Mammary epithelial cell (primary cell): Measurements from ENCODE around the gene SCAPER.

ENCODE experiments used
- EZH2 ChIP-seq: IDR thresholded peaks from 2 replicates; pipeline ENCODE4 v1.6.1; 2012; ENCODE audit warnings: low read length, inconsistent platforms, borderline replicate concordance
- TF ChIP-seq, protein P1 (sequence below), 2 donors: IDR thresholded peaks in 1 of 2; conservative IDR thresholded peaks in 1 of 2; 2 replicates each; pipeline ENCODE4 v1.5.1; 2011 to 2012; ENCODE audit warnings: inconsistent platforms in 2 of 2, low read length in 2 of 2, mild to moderate bottlenecking in 2 of 2, control low read depth in 1 of 2, low read depth in 1 of 2; ENCODE audit not compliant: insufficient read depth in 1 of 2; ENCODE audit errors: extremely low read depth in 1 of 2

DNA sequence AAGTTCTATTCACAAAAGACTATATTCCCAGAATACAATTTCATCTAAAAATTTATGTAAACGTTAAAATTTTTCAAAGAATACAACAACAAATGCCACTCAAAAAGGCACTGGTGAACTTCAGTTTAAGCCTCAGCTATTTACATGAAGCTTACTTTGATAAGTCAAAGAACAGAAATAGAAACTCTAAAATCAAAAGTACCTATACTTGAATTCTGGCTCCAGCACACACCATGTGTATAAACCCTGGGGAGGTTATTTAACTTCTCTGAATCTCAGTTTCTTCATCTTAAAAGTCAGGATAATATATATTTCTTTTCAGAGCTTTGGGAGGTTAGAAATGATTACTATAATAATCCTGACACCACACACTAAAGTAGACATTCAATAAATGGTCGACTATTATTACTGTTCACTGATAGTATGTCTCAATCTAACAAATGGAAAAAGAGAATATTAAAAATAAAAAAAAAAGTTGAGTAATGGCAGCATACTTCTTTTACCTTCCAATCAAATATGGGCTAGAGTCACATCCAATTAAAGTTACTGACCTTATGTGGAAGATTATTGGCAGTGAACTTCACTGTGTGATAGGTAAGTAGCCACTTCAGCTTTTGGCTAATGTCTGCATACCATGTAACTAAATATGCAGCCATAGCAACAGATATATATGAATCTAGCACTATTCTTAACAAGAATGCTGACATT is 320.1 kb downstream of the SCAPER start:
- TF ChIP-seq EZH2 = no peak
- TF ChIP-seq, protein P1, sequence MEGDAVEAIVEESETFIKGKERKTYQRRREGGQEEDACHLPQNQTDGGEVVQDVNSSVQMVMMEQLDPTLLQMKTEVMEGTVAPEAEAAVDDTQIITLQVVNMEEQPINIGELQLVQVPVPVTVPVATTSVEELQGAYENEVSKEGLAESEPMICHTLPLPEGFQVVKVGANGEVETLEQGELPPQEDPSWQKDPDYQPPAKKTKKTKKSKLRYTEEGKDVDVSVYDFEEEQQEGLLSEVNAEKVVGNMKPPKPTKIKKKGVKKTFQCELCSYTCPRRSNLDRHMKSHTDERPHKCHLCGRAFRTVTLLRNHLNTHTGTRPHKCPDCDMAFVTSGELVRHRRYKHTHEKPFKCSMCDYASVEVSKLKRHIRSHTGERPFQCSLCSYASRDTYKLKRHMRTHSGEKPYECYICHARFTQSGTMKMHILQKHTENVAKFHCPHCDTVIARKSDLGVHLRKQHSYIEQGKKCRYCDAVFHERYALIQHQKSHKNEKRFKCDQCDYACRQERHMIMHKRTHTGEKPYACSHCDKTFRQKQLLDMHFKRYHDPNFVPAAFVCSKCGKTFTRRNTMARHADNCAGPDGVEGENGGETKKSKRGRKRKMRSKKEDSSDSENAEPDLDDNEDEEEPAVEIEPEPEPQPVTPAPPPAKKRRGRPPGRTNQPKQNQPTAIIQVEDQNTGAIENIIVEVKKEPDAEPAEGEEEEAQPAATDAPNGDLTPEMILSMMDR (conservative IDR thresholded peaks at IDR 0.05 in 1 of 2, IDR thresholded peaks at IDR 0.05 in 1 of 2; ENCODE audit: extremely low read depth in 1 of 2, insufficient read depth in 1 of 2, low read depth in 1 of 2, low read length in 2 of 2) = no peak
